Skeletal muscle tissue (tissue), 4 donors: ENCODE measurements around the gene GOLGA8K. TPM values are rescaled to one million over a fixed set of nuclear protein-coding genes. Genes with fewer than 3 reads are reported as not detected.
"Not testable (repeated sequence)": the region's sequence is repeated elsewhere in the genome, so short reads cannot be mapped to it uniquely, and the experiment has no call there.

ENCODE experiments used
- H3K27ac ChIP-seq: one replicate; pipeline ENCODE4 v1.7.0; 2013; ENCODE audit warnings: mild to moderate bottlenecking, low read depth, low read length, inconsistent platforms
- H3K27me3 ChIP-seq, 3 donors: one replicate each; pipeline ENCODE4 v1.7.0; 2013; ENCODE audit warnings: low read length in 3 of 3; ENCODE audit not compliant: control insufficient read depth in 3 of 3, insufficient read depth in 3 of 3
- H3K36me3 ChIP-seq, 3 donors: one replicate each; pipeline ENCODE4 v1.7.0; 2013; ENCODE audit warnings: low read length in 3 of 3; ENCODE audit not compliant: control insufficient read depth in 3 of 3, insufficient read depth in 3 of 3
- H3K4me1 ChIP-seq, 3 donors: one replicate each; pipeline ENCODE4 v1.7.0; 2013; ENCODE audit warnings: low read length in 3 of 3, mild to moderate bottlenecking in 3 of 3; ENCODE audit not compliant: control insufficient read depth in 3 of 3, insufficient read depth in 3 of 3
- H3K4me3 ChIP-seq, 3 donors: one replicate each; pipeline ENCODE4 v1.7.0; 2013; ENCODE audit warnings: low read length in 3 of 3
- H3K9ac ChIP-seq, 3 donors: one replicate each; pipeline ENCODE4 v1.7.0; 2013; ENCODE audit warnings: low read length in 3 of 3, mild to moderate bottlenecking in 3 of 3, moderate library complexity in 2 of 3, low read depth in 1 of 3
- H3K9me3 ChIP-seq, 3 donors: one replicate each; pipeline ENCODE4 v1.7.0; 2013; ENCODE audit warnings: low read length in 3 of 3; ENCODE audit not compliant: control insufficient read depth in 3 of 3
- total RNA-seq: library from RNA; depleted of rRNA; stranded (reverse); fragments of >200 nt; gene quantifications from one replicate; pipeline ENCODE4 v1.2.3, GENCODE V29; 2014
- donor health status: Osteomylitis.

GOLGA8K gene, protein sequence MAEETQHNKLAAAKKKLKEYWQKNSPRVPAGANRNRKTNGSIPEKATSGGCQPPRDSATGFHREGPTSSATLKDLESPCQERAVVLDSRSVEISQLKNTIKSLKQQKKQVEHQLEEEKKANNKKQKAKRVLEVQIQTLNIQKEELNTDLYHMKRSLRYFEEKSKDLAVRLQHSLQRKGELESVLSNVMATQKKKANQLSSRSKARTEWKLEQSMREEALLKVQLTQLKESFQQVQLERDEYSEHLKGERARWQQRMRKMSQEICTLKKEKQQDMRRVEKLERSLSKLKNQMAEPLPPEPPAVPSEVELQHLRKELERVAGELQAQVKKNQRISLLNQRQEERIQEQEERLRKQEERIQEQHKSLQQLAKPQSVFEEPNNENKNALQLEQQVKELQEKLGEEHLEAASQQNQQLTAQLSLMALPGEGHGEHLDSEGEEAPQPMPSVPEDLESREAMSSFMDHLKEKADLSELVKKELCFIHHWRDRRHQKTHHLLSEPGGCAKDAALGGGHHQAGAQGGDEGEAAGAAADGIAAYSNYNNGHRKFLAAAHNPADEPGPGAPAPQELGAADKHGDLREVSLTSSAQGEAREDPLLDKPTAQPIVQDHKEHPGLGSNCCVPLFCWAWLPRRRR
- total RNA-seq = not detected

DNA sequence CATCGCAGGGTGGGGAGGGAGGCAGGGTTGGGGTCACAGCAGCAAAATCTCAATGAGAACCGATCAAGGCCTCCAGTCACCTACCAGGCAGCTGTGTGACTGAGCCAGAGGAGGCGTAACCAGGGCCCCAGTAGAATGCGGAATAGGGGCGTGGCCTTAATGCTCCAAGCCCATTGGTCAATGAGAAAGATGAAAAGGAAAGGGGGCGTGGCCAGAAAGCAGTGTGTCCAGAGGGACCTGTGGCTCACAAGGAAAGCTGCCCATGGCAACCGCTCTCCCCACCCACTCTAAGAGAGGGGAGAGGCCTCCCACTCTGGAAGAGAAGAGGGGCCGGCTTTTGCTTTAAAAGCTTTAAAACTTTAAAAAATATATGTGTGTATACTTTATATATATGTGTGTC is at the start of gene GOLGA8K:
GOLGA8K (minus strand) TSS at position 101 of the 400 bp plus-strand sequence; CDS start at position 3, 98 bp downstream.
- not testable (repeated sequence) for H3K4me1 ChIP-seq, H3K9me3 ChIP-seq, H3K36me3 ChIP-seq, H3K9ac ChIP-seq, H3K27me3 ChIP-seq, H3K4me3 ChIP-seq, H3K27ac ChIP-seq

DNA sequence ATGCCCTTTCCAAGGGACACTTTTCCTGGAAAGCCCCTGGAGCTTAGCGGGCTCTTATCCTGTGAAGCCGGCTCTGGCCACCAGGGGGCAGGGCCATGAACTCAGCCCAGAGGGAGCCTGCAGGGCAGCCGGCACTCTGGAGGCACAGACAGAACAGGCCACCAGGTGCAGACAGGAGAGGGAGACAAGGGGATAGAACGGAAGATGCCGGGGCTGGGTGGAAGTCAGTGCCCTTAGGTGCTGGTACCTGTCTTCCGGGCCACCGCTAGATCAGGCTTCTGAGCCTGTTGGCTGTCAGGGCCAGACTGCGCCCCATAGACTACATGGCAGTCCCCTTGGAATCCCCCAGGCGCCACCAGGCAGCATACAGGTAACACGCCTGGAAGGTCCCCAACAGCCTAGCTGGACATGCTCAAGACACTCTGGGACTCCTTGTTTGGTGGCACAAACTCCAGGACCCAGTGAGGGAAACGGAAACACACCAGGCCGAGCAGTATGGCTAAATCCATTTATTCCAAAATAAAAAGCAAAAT is 37.4 kb upstream of the GOLGA8K start:
- H3K9me3 ChIP-seq, H3K9ac ChIP-seq, H3K27ac ChIP-seq, H3K4me1 ChIP-seq, H3K27me3 ChIP-seq, H3K4me3 ChIP-seq, H3K36me3 ChIP-seq: not testable (repeated sequence)

DNA sequence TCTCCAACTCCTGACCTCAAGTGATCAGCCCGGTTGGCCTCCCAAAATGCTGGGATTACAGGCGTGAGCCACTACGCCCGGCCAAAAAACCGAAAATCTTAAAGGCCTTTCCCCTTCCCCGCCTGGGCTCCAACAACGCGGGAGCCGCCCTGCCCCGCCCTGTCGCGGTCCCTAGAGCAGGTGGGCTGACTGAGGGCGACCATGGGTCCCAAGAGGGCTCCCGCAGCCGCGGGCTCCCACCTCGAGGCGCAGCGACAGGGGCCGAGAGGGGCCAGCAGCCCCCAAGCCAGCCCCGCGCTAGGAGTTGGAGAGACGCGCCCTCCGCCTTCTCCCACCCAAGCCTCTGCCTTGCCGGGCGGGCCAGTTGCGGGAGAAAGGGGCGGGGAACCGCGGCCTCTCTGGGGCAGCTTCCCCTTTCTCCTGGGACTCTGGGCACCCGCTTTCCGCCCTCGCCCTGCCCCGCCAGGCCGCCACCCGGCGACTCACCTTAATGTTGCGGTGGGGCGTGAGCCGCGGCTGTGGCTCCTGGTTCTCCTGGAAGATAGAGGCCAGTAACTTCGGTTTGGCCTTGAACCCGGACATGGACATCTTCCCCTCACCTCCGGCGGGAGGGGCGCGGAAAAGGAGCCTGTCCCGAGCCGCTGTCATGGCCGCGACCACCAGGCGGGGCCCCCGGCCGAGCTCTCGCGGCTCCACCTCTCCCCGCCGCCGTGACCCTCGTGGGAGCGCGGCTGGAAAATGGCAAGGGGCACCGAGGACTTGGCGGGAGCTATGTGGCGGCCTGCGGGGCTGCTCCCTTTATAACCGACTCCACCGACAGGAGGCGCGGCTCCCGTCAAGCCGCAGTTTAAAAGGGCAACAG is 31.2 kb upstream of the GOLGA8K start:
- not testable (repeated sequence) for H3K4me1 ChIP-seq, H3K27me3 ChIP-seq, H3K36me3 ChIP-seq, H3K27ac ChIP-seq, H3K9me3 ChIP-seq, H3K9ac ChIP-seq, H3K4me3 ChIP-seq

DNA sequence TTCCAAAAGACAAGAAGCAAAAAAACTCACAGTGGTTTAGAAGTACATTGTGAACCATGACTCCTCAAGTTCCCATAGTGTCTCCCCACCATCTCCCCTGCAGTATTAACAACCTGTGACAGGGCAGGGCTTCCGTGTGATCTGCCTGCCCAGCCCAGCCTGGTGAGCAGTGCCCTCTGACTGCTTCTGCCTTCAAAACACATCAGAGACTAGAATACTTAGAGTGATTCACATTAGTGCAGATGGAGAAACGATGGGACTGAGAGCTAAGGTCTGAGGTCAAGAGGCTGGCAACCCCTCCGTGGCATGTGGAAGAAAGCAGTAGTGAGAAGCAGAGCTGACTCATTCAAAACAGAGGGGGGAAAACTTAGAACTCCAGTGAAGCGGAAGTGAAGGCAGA is 24.5 kb upstream of the GOLGA8K start:
- H3K36me3 ChIP-seq, H3K27ac ChIP-seq, H3K9me3 ChIP-seq, H3K4me1 ChIP-seq, H3K9ac ChIP-seq, H3K4me3 ChIP-seq, H3K27me3 ChIP-seq: not testable (repeated sequence)

DNA sequence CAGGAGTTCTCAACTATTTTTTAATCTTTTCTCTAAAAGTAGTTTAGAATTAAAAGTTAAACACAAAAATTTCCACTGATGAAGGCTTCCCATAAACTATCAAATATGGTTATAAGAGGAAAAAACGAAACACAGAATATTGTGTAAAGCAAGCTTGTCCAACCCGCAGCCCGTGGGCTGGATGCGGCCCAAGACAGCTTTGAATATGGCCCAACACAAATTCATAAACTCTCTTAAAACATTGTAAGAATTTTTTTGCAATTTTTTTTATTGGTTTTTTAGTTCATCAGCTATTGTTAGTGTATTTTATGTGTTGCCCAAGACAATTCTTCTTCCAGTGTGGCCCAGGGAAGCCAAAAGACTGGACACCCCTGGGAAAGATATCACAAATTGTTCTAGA is 23.4 kb upstream of the GOLGA8K start:
- not testable (repeated sequence) for H3K36me3 ChIP-seq, H3K9me3 ChIP-seq, H3K27ac ChIP-seq, H3K27me3 ChIP-seq, H3K4me3 ChIP-seq, H3K9ac ChIP-seq, H3K4me1 ChIP-seq

DNA sequence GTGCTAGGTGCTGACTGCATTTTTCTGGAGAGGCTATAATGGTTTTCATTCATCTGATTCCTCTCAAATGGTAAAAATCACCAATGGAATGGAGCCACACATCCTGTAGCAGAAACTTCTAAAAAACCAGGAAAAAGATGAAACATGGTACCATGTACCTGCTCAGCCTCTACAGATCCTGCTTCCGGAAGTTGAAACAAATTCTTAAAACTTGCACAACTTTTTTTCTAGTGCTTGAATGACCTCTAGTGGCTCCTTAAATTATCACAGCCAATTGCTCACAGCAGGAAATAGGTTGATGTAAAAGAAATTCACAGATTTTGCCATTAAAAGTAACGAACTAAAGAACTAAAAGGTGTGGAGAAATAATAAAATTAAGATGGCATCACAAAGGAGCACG is 4.8 kb upstream of the GOLGA8K start:
- H3K9me3 ChIP-seq, H3K9ac ChIP-seq, H3K27ac ChIP-seq, H3K4me1 ChIP-seq, H3K27me3 ChIP-seq, H3K36me3 ChIP-seq, H3K4me3 ChIP-seq: not testable (repeated sequence)

DNA sequence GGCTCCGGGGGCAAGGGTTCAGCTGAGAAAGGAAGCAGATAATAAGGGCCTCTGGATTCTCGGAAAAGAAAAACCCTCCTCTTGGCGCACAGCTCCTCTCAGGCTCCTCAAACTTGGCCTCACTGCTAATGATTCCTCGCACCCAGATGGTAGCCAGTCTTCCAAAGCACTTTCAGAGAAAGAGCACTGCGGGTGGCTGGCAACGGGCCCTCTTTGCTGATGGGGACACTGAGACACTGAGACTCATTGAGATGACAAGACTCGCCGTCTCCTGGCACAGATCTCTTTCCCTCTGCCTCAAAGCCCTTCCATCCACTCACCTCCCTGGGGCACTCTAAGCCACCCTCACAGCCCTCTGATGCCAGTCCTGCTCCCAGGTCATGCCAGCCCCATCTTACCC is 6.6 kb downstream of the GOLGA8K start:
- not testable (repeated sequence) for H3K27me3 ChIP-seq, H3K4me3 ChIP-seq, H3K9ac ChIP-seq, H3K9me3 ChIP-seq, H3K27ac ChIP-seq, H3K36me3 ChIP-seq, H3K4me1 ChIP-seq

DNA sequence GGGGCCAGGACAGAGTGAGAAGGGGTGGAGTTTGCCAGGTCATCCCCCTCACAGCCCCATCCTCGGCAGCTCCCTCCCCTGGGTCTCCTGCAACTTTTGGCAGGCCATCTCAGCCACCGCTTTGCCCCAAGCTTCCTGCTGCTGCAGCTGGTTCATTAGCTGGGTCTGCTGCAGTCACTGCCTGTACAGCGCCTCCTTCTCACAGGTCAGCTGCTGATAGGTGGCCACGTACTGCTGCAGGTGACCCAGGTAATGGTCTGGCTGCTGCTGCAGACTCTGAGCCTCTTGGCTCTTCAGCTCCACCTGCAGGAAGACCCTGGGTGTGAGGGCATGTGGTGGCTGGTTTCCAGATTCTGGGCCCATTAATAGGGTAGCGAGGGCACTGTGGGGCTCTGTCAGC is 8.3 kb downstream of the GOLGA8K start:
- not testable (repeated sequence) for H3K4me1 ChIP-seq, H3K4me3 ChIP-seq, H3K27me3 ChIP-seq, H3K36me3 ChIP-seq, H3K9me3 ChIP-seq, H3K27ac ChIP-seq, H3K9ac ChIP-seq

DNA sequence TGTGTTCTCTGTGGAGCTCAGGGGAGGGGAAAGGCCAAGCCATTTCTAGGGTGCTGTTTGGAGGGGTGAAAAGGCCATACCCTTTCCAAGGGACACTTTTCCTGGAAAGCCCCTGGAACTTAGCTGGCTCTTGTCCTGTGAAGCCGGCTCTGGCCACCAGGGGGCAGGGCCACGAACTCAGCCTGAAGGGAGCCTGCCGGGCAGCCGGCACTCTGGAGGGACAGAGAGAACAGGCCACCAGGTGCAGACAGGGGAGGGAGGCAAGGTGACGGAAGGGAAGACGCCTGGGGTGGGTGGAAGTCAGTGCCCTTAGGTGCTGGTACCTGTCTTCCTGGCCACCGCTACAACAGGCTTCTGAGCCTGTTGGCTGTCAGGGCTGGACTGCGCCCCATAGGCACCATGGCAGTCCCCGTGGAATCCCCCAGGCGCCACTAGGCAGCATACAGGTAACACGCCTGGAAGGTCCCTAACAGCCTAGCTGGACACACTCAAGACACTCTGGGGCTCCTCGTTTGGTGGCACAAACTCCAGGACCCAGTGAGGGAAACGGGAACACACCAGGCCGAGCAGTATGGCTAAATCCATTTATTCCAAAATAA is 14.9 kb downstream of the GOLGA8K start:
- H3K4me1 ChIP-seq, H3K27ac ChIP-seq, H3K9me3 ChIP-seq, H3K4me3 ChIP-seq, H3K27me3 ChIP-seq, H3K9ac ChIP-seq, H3K36me3 ChIP-seq: not testable (repeated sequence)
